Renal cortex interstitium (tissue), 15 donors: ENCODE results near the gene SLC25A5. TPM values are rescaled to one million over a fixed set of nuclear protein-coding genes. Genes with fewer than 3 reads are reported as not detected.
"Not testable (repeated sequence)": the region's sequence is repeated elsewhere in the genome, so short reads cannot be mapped to it uniquely, and the experiment has no call there.

Experiments
- DNase-seq, 11 donors: peaks; one replicate each; pipeline ENCODE4 v3.0.0-alpha.2; 2013; ENCODE audit warnings: low read depth in 9 of 11, low spot score in 4 of 11; ENCODE audit errors: extremely low read depth in 1 of 11
- long read RNA-seq, 16 experiments: transcript quantifications; one replicate each; lab custom pipeline, GENCODE V29; 2026
- polyA plus RNA-seq, 3 donors: library from polyadenylated mRNA; unstranded; fragments of 120-200 nt; gene quantifications; one replicate each; pipeline ENCODE4 v1.2.1, GENCODE V29; 2013; ENCODE audit not compliant: insufficient read length in 3 of 3

Gene SLC25A5
- polyA plus RNA-seq, result 100 to 1,000 TPM; 308 to 334 (median 328) TPM
- long read RNA-seq, donor 1, transcript SLC25A5-203 (2 exons, 433 nt), result minor isoform, 49 of 290 reads
- long read RNA-seq, donor 1, transcript SLC25A5-201 (4 exons, 1,274 nt), result major isoform, 140 of 290 reads
- long read RNA-seq, donor 1, partial matches to known transcripts, result 101 of 290 reads
- long read RNA-seq, donor 1, other reads (novel, unspliced or antisense), result 0 of 290 reads
- long read RNA-seq, donor 2, transcript SLC25A5-201 (4 exons, 1,274 nt), result major isoform, 138 of 305 reads
- long read RNA-seq, donor 2, transcript SLC25A5-203 (2 exons, 433 nt), result minor isoform, 79 of 305 reads
- long read RNA-seq, donor 2, partial matches to known transcripts, result 88 of 305 reads
- long read RNA-seq, donor 2, other reads (novel, unspliced or antisense), result 0 of 305 reads
- long read RNA-seq, donor 3, transcript SLC25A5-201 (4 exons, 1,274 nt), result major isoform, 244 of 557 reads
- long read RNA-seq, donor 3, transcript SLC25A5-203 (2 exons, 433 nt), result minor isoform, 201 of 557 reads
- long read RNA-seq, donor 3, partial matches to known transcripts, result 112 of 557 reads
- long read RNA-seq, donor 3, other reads (novel, unspliced or antisense), result 0 of 557 reads
- long read RNA-seq, donor 4, transcript SLC25A5-203 (2 exons, 433 nt), result minor isoform, 92 of 314 reads
- long read RNA-seq, donor 4, transcript SLC25A5-201 (4 exons, 1,274 nt), result major isoform, 145 of 314 reads
- long read RNA-seq, donor 4, partial matches to known transcripts, result 77 of 314 reads
- long read RNA-seq, donor 4, other reads (novel, unspliced or antisense), result 0 of 314 reads
- long read RNA-seq, donor 5, transcript SLC25A5-201 (4 exons, 1,274 nt), result major isoform, 325 of 724 reads
- long read RNA-seq, donor 5, transcript SLC25A5-203 (2 exons, 433 nt), result minor isoform, 106 of 724 reads
- long read RNA-seq, donor 5, partial matches to known transcripts, result 280 of 724 reads
- long read RNA-seq, donor 5, other reads (novel, unspliced or antisense), result 12 of 724 reads
- long read RNA-seq, donor 6, transcript SLC25A5-203 (2 exons, 433 nt), result minor isoform, 106 of 348 reads
- long read RNA-seq, donor 6, transcript SLC25A5-201 (4 exons, 1,274 nt), result major isoform, 146 of 348 reads
- long read RNA-seq, donor 6, partial matches to known transcripts, result 96 of 348 reads
- long read RNA-seq, donor 6, other reads (novel, unspliced or antisense), result 0 of 348 reads
- long read RNA-seq, donor 7, transcript SLC25A5-203 (2 exons, 433 nt), result minor isoform, 114 of 530 reads
- long read RNA-seq, donor 7, transcript SLC25A5-201 (4 exons, 1,274 nt), result major isoform, 209 of 530 reads
- long read RNA-seq, donor 7, partial matches to known transcripts, result 200 of 530 reads
- long read RNA-seq, donor 7, other reads (novel, unspliced or antisense), result 7 of 530 reads
- long read RNA-seq, donor 8, transcript SLC25A5-203 (2 exons, 433 nt), result minor isoform, 159 of 755 reads
- long read RNA-seq, donor 8, transcript SLC25A5-201 (4 exons, 1,274 nt), result major isoform, 382 of 755 reads
- long read RNA-seq, donor 8, partial matches to known transcripts, result 203 of 755 reads
- long read RNA-seq, donor 8, other reads (novel, unspliced or antisense), result 11 of 755 reads
- long read RNA-seq, donor 9, transcript SLC25A5-201 (4 exons, 1,274 nt), result major isoform, 179 of 409 reads
- long read RNA-seq, donor 9, transcript SLC25A5-203 (2 exons, 433 nt), result minor isoform, 80 of 409 reads
- long read RNA-seq, donor 9, partial matches to known transcripts, result 142 of 409 reads
- long read RNA-seq, donor 9, other reads (novel, unspliced or antisense), result 7 of 409 reads
- long read RNA-seq, donor 10, transcript SLC25A5-201 (4 exons, 1,274 nt), result major isoform, 172 of 432 reads
- long read RNA-seq, donor 10, transcript SLC25A5-203 (2 exons, 433 nt), result minor isoform, 146 of 432 reads
- long read RNA-seq, donor 10, partial matches to known transcripts, result 114 of 432 reads
- long read RNA-seq, donor 10, other reads (novel, unspliced or antisense), result 0 of 432 reads
- long read RNA-seq, donor 11, transcript SLC25A5-203 (2 exons, 433 nt), result minor isoform, 78 of 233 reads
- long read RNA-seq, donor 11, transcript SLC25A5-201 (4 exons, 1,274 nt), result major isoform, 107 of 233 reads
- long read RNA-seq, donor 11, partial matches to known transcripts, result 47 of 233 reads
- long read RNA-seq, donor 11, other reads (novel, unspliced or antisense), result 0 of 233 reads
- long read RNA-seq, donor 12, transcript SLC25A5-203 (2 exons, 433 nt), result minor isoform, 51 of 179 reads
- long read RNA-seq, donor 12, transcript SLC25A5-201 (4 exons, 1,274 nt), result major isoform, 74 of 179 reads
- long read RNA-seq, donor 12, partial matches to known transcripts, result 54 of 179 reads
- long read RNA-seq, donor 12, other reads (novel, unspliced or antisense), result 0 of 179 reads
- long read RNA-seq, donor 13, transcript SLC25A5-201 (4 exons, 1,274 nt), result major isoform, 267 of 665 reads
- long read RNA-seq, donor 13, transcript SLC25A5-203 (2 exons, 433 nt), result minor isoform, 129 of 665 reads
- long read RNA-seq, donor 13, partial matches to known transcripts, result 269 of 665 reads
- long read RNA-seq, donor 13, other reads (novel, unspliced or antisense), result 0 of 665 reads
- long read RNA-seq, donor 14, transcript SLC25A5-201 (4 exons, 1,274 nt), result major isoform, 132 of 342 reads
- long read RNA-seq, donor 14, transcript SLC25A5-203 (2 exons, 433 nt), result minor isoform, 78 of 342 reads
- long read RNA-seq, donor 14, partial matches to known transcripts, result 132 of 342 reads
- long read RNA-seq, donor 14, other reads (novel, unspliced or antisense), result 0 of 342 reads
- long read RNA-seq, donor 15, transcript SLC25A5-201 (4 exons, 1,274 nt), result major isoform, 92 of 215 reads
- long read RNA-seq, donor 15, transcript SLC25A5-203 (2 exons, 433 nt), result minor isoform, 42 of 215 reads
- long read RNA-seq, donor 15, partial matches to known transcripts, result 81 of 215 reads
- long read RNA-seq, donor 15, other reads (novel, unspliced or antisense), result 0 of 215 reads
- long read RNA-seq, donor 16, transcript SLC25A5-201 (4 exons, 1,274 nt), result major isoform, 411 of 797 reads
- long read RNA-seq, donor 16, transcript SLC25A5-203 (2 exons, 433 nt), result minor isoform, 236 of 797 reads
- long read RNA-seq, donor 16, partial matches to known transcripts, result 144 of 797 reads
- long read RNA-seq, donor 16, other reads (novel, unspliced or antisense), result 5 of 797 reads

DNA sequence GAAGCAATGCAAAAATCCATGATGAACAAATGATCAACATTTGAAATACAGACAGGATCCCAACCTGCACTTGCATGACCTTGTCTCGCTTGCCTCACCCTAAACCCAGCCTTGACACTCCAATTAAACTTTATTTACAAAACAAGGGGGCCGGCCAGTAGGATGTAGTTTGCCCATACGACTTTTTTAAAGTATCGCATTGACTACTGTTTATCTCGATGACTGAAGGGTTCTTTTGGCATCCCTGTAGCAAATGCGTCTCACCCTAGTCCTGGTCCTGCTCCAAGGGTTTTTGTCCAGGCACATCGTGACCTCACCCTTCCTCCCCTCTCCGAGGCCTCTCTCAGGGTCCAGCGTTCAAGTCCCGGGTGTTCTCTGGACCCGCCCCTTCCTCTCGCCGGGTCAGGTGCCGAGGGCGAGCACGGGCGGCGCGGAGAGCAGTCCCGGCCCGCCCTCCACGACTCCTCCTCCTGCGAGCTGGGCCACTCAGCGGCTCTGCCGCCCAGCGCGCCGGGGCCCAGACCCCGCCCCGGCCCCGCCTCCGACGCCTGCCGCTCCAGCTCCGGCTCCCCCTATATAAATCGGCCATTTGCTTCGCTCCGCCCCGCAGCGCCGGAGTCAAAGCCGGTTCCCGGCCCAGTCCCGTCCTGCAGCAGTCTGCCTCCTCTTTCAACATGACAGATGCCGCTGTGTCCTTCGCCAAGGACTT lies at the start of gene SLC25A5:
Gene SLC25A5, plus strand, starts transcription at position 603 of the 709 bp plus-strand sequence. Its CDS starts 72 bp downstream, at position 675.
- DNase-seq, result peak in 8 of 11 donors; percentile 47 to 73 (median 58)

DNA sequence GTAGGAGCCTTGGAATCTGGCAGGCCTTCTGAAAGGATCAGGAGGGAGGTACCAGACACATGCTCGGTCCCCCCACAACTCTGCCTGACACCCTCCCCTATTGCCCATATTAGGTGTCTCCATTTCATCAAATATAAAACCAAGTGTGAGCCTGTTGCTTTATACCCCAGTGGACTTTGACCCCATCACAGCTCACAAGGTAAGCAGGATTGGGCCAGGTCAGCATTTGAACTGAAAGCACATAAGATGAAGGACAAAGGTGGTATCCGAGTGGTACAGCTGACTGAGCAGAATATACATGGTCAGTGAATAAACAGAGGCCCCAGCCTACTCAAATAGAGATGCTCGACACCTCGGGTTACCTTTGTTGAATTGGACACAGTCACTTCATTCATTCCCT lies 49.1 kb upstream of the SLC25A5 start:
- DNase-seq, result peak in 1 of 11 donors; percentile 14

DNA sequence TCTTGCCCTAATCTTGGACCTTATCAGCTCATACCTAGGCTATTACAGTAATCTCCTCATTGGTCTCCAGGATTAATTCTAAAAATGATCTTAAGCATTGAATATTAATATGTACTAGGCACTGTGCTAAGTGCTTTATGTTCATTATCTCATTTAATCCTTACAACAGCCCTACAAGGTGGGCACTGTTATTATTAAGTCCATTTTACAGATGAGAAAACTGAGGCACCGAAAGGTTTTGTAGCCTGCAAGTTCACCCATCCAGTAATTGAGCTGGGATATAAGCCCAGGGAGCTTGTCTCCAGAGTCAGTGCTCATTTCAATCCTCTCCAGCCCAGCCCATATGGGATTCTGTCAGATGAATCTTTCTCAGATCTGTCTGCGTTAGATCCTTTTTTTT lies 48.3 kb upstream of the SLC25A5 start:
- no peak for DNase-seq

DNA sequence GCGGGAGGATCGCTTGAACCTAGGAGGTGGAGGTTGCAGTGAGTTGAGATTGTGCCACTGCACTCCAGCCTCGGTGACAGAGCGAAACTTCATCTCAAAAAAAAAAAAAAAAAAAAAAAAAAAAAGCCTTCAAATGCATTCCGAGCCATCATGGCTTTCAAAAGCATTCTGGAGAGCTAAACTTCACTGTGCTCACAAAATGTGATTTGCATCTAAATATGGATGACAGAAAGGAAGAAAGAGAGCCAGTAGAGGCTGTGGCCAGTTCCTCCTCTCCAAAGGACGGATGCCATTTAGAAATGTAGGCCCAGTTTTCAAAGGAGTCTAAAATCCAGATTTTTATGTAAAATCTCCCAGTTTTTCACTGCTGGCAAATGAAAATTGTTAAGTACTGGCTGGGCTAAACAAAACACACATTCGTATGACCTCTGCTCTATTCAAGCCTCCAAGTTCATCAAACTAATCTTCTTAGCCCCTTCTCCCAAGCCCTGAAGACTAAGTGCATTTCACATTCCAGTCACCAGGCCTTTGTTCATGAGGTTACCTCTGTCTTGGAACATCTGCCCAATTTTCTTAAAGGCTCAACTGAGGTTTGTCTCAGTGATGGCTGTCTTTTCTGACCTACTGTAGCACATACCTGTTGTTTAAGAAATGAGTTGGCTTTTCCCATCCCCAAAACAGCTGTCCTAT lies 47.1 kb upstream of the SLC25A5 start:
- no peak for DNase-seq

DNA sequence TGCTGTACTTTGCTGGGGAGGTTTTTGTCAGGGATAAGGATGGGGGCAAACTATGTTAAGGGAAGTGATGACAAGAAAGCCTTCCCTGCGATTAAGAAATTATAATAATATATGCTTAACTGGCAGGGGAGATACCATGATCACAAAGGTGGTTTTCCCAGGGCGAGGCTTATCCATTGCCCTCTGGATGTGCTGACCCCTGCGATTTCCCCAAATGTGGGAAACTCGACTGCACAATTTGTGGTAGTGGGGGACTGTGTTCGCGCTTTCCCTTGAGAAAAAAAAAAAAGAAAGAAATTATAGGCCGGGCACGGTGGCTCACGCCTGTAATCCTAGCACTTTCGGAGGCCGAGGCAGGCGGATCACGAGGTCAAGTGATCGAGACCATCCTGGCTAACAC lies 44.6 kb upstream of the SLC25A5 start:
- DNase-seq, result no peak

DNA sequence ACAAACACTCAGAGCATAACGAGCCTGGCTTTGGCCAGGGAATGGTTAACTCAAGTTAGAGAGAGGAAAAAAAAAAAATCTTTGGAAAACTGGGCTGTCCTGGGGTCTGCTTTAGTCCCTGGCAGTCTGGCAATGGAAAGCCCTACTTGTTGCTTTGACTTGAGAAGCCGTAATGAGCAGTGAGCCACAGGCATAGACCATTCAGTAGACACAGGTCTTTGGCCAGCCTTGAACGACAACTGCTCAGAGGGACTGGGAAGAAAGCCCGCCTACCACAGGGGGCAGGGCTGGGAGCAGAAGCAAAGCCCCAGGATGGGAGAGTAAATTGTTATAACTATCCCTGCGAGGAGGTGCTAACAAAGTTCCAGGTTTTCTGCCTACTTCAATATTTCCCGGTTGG lies 43.2 kb upstream of the SLC25A5 start:
- no peak for DNase-seq

DNA sequence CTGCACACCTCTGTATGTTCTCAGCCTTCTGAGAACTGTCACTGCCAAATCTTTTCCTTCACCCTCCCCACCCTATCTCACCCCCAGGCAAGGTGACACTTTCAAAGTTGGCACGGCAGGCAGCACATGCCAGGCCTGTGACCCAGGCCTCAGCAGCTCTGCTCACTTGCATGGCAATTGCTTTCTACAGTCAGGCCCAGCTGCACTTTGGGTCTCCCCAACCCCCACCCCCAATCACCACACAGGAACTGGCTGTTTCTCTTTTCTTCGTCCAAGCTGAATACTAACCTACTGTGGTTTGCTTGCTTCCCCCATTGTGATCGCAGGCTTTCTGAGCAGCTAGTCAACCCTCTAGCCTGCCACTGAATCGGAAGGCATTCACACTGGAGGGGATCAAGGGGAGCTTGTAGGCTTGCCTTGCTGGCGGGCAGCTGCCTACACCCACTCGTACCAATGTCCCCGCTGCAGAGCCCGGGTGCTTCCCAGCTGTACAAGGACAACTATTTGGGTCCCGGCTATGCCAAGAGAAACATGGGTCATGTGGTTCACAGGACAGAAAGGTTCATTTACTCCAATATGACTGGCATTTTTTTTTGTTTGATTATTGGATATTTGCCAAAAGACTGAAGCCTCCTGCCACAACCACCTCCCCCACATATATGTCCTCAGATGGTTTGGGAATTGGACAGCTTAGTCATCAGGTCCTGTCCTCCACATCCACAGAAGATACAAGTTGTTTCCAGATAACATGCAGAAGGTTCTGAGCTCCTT lies 41.0 kb upstream of the SLC25A5 start:
- DNase-seq, result no peak

DNA sequence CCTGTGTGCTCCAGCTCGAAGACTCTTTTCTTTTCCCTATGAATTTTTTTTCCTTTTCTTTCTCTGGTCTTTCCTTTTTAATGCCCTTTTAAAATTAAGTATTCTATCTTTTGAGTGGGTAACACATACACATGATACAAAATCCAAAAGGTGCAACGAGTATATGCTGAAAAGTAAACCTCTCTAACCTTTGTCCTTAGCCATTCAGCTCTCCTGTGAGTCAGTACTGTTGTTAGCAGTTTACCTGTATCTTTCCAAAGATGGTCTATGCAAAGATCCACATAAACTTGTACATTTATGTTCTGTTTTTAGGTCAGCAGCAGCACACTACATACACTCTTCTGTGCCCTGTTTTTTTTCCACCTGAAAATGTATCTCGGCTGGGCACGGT lies 40.5 kb upstream of the SLC25A5 start:
- no peak for DNase-seq

DNA sequence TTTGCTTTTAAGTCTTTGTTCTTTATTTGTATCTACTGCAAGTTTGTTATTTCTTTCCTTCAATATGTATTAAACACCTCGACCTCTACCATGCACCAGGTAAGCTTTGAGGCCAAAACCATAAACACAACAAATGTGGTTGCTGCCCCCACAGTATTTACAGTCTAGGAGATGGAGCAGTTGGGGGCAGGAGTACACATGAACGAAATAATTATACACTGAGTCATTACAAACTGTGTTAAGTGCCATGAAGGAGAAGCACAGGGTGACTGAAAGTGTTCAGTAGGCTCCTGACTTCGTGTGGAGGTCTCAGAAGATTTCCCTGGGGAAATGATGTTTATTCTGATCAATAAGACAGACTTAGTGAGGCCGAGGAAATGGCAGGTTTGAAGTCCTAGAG lies 38.8 kb upstream of the SLC25A5 start:
- no peak for DNase-seq

DNA sequence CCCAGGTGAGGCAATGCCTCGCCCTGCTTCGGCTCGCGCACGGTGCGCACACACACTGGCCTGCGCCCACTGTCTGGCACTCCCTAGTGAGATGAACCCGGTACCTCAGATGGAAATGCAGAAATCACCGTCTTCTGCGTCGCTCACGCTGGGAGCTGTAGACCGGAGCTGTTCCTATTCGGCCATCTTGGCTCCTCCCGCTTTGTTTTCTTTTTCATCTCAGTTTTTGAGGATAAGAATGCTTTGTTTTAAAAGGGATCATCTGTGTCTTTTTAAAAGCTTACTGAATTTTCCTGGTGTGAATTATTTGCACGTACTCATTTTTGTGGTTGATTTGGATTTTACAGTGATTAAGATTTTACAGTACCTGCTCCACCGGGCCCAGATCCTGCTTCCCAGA lies 26.9 kb upstream of the SLC25A5 start:
- not testable (repeated sequence) for DNase-seq

DNA sequence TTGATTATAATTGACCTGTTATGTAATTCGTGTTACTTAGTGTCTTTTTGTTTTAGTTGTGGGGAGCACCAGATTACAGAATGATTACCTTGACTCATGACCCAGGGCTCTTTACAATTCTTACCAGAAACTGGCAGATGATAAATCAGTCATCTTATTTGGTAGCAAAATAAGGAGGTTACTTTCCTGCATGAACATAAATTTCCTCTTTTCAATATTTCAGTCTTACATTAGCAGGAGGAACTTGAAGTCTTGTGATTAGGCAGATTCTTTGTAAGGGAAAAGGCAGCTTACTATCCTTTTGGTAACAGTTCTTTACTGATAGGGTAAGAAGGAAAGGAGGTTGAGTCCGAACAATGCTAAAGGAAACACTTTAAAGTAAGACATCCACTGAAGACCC lies 26.0 kb upstream of the SLC25A5 start:
- DNase-seq, result no peak

DNA sequence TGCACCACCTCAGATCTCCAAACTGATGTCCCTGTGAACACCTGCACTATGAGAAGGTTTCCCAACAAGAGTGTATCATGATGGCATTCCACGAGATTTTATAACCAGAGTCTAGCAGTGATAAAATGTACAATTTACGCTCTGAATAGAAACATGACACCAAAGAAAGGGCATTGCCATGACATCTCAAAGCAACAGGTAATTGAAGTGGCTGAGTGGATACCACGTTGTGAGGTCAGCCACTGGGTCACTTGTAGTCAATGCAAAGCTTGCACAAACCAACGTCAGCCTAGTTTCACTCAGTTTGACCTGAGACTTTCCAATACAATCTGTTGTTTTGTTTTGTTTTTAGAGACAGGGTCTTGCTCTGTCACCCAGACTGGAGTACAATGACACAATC lies 15.0 kb upstream of the SLC25A5 start:
- DNase-seq, result no peak

DNA sequence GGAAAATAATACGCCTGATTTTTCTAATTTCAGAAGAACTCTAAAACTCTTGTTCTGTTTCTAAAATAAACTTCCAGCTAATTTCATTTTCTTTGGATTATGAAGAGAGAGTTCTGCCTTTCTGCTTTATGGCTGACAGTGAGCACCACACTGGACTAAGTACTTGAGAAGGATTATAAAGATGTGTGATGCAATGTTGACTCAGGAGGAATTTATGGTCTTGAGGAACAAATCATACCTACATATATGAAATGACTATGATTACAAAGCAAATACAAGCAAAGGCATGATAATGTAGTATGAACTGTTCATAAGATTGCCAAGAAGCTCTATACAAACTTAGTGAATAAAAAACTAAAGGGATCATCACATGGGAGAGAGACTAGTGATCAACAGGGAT lies 13.0 kb upstream of the SLC25A5 start:
- DNase-seq, result no peak

DNA sequence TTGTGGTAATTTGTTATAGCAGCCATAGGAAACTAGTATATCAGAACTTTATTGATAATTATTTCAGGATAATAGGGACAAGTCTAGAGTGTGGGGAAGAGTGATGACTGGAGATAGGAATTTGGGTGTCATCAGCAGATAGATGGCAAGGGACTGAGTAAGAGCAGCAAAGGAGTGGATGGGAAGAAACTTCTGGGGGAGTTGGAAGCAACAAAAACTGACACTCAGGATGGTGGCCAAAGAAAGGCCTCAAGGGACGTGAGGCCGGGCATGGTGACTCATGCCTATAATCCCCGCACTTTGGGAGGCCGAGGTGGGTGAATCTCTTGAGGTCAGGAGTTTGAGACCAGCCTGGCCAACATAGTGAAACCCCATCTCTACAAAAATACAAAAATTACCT lies 9.1 kb upstream of the SLC25A5 start:
- no peak for DNase-seq
